A673 (cell line): ENCODE results near the gene RMI1. TPM values are rescaled to one million over a fixed set of nuclear protein-coding genes. Genes with fewer than 3 reads are reported as not detected.

Source experiments
- BruUV-seq: library from RNA; stranded (reverse); fragments of 400-500 nt; replicated peaks from 2 replicates; lab custom pipeline; 2021; lab: Mats Ljungman, UMichigan
- CTCF ChIA-PET: fragments of 300-600 bp; sonication (Branson Sonifier 250); formaldehyde crosslinking; loops from one replicate; lab custom pipeline; 2022; ENCODE audit warnings: antibody characterized with exemption; lab: Charles Lee
- POLR2A ChIA-PET: fragments of 300-600 bp; sonication (Branson Sonifier 250); formaldehyde crosslinking; loops from one replicate; lab custom pipeline; 2022; ENCODE audit warnings: antibody characterized with exemption; ENCODE audit not compliant: low non-redundant PET; lab: Charles Lee
- DNase-seq: peaks from one replicate; pipeline ENCODE4 v3.0.0-alpha.2; 2015; ENCODE audit warnings: low spot score
- H3K27ac ChIP-seq: fragments of 200-600 bp; sonication (generic); 2 replicates; pipeline ENCODE4 v1.5.1; 2016; ENCODE audit warnings: mixed run types, low read depth, mild to moderate bottlenecking, mixed read lengths, antibody characterized with exemption, low read length; ENCODE audit not compliant: poor library complexity, severe bottlenecking
- H3K27me3 ChIP-seq: fragments of 200-600 bp; sonication (generic); replicated peaks from 2 replicates; pipeline ENCODE4 v1.6.1; 2017; ENCODE audit warnings: mixed run types, low read depth, mild to moderate bottlenecking, mixed read lengths, antibody characterized with exemption, low read length; ENCODE audit not compliant: insufficient read depth, poor library complexity
- H3K36me3 ChIP-seq: fragments of 200-600 bp; sonication (generic); 2 replicates; pipeline ENCODE4 v1.6.1; 2016; ENCODE audit warnings: mixed run types, mild to moderate bottlenecking, mixed read lengths, antibody characterized with exemption, low read length; ENCODE audit not compliant: insufficient read depth, poor library complexity, severe bottlenecking
- H3K4me1 ChIP-seq: fragments of 200-600 bp; sonication (generic); 2 replicates; pipeline ENCODE4 v1.6.1; 2017; ENCODE audit warnings: mixed run types, mild to moderate bottlenecking, mixed read lengths, antibody characterized with exemption, low read length; ENCODE audit not compliant: insufficient read depth, poor library complexity, severe bottlenecking
- H3K4me3 ChIP-seq: fragments of 200-600 bp; sonication (generic); 2 replicates; pipeline ENCODE4 v1.5.1; 2016; ENCODE audit warnings: low read depth, mixed run types, mild to moderate bottlenecking, mixed read lengths, low read length; ENCODE audit not compliant: poor library complexity, severe bottlenecking
- H3K9me3 ChIP-seq: fragments of 200-600 bp; sonication (generic); 2 replicates; pipeline ENCODE4 v1.6.1; 2016; ENCODE audit warnings: mixed run types, low read depth, mild to moderate bottlenecking, mixed read lengths, antibody characterized with exemption, low read length; ENCODE audit not compliant: poor library complexity, severe bottlenecking
- EZH2 ChIP-seq: fragments of 200-600 bp; sonication (generic); IDR thresholded peaks from 2 replicates; pipeline ENCODE4 v1.6.1; 2017; ENCODE audit warnings: borderline replicate concordance, low read depth, mild to moderate bottlenecking, mixed read lengths, antibody characterized with exemption, low read length; ENCODE audit not compliant: poor library complexity, severe bottlenecking
- intact Hi-C: fragments of 100-400 bp; cut with micrococcal nuclease; formaldehyde crosslinking; loops from one replicate; pipeline ENCODE4 v1.10.0; 2022; ENCODE audit not compliant: unreplicated experiment
- total RNA-seq: library from RNA; stranded (reverse); gene quantifications from 2 replicates; pipeline ENCODE4 v1.2.3, GENCODE V29; 2021
- TF ChIP-seq, protein P1 (sequence below): fragments of 300-800, 200-600 bp; sonication (generic); conservative IDR thresholded peaks from 2 replicates; pipeline ENCODE4 v1.5.1; 2017; ENCODE audit warnings: low read depth, mild to moderate bottlenecking, antibody characterized with exemption, low read length, moderate library complexity, mixed read lengths

RMI1 gene
- total RNA-seq, 1 experiment from 2014 or later = 36.4 TPM

DNA sequence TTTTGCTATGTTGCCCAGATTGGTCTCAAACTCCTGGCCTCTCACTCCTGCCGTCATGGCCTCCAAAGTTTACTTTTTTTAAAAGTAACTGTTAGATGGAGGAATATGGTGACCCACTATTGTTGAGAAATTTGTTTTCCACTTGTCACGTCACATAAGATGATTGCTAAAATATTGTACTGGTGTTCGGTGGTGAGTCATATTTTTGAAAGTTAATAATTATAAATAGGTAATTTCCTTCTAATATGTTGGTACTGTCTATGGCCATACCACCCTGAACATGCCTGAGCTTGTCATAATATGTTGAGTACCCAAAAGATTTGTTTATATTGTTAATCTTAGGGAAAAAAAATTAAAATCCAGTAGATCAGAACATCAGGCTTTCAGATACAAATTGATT, 22.6 kb downstream of the RMI1 start:
- Histone ChIP-seq H3K4me3 (no peak overlapping the region), H3K4me1 (no peaks in the 10 kb centered on the region), H3K27ac (no peak overlapping the region), H3K9me3 (no peaks in the 10 kb centered on the region), H3K36me3 (peaks cover 47% of the 10 kb centered on the region), H3K27me3 (no peaks in the 10 kb centered on the region)
- TF ChIP-seq, protein P1, sequence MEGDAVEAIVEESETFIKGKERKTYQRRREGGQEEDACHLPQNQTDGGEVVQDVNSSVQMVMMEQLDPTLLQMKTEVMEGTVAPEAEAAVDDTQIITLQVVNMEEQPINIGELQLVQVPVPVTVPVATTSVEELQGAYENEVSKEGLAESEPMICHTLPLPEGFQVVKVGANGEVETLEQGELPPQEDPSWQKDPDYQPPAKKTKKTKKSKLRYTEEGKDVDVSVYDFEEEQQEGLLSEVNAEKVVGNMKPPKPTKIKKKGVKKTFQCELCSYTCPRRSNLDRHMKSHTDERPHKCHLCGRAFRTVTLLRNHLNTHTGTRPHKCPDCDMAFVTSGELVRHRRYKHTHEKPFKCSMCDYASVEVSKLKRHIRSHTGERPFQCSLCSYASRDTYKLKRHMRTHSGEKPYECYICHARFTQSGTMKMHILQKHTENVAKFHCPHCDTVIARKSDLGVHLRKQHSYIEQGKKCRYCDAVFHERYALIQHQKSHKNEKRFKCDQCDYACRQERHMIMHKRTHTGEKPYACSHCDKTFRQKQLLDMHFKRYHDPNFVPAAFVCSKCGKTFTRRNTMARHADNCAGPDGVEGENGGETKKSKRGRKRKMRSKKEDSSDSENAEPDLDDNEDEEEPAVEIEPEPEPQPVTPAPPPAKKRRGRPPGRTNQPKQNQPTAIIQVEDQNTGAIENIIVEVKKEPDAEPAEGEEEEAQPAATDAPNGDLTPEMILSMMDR = no peak
- no peak for TF ChIP-seq EZH2
- ChIA-PET POLR2A (no interaction called here), CTCF (no interaction called here)
- BruUV-seq = no TSS peak
- no peak for DNase-seq
- intact Hi-C loops = no loop called here

DNA sequence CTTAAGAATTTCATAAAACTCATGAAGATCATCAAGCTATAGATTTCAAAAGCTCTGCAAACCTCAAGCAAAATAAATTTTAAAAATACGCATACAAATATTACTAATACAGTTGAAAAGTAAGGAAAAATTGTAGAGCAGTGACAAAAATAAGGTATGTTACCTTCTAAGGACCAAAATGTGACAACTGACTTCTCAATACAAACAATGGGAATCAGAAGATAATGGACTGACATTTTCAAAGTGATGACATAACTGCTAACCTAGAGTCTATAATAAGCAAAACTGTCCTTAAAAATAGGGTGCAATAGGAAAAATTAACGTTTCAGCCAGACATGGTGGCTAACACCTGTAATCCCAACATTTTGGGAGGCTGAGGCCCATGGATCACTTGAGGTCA, 27.1 kb downstream of the RMI1 start:
- ChIA-PET CTCF (no interaction called here), POLR2A (no interaction called here)
- TF ChIP-seq, protein P1 = no peak
- TF ChIP-seq EZH2 = no peak
- no TSS peak for BruUV-seq
- intact Hi-C loops = no loop called here
- Histone ChIP-seq H3K9me3 (no peaks in the 10 kb centered on the region), H3K36me3 (peaks cover 16% of the 10 kb centered on the region), H3K4me3 (no peak overlapping the region), H3K4me1 (no peaks in the 10 kb centered on the region), H3K27me3 (no peaks in the 10 kb centered on the region), H3K27ac (no peak overlapping the region)
- DNase-seq = no peak

DNA sequence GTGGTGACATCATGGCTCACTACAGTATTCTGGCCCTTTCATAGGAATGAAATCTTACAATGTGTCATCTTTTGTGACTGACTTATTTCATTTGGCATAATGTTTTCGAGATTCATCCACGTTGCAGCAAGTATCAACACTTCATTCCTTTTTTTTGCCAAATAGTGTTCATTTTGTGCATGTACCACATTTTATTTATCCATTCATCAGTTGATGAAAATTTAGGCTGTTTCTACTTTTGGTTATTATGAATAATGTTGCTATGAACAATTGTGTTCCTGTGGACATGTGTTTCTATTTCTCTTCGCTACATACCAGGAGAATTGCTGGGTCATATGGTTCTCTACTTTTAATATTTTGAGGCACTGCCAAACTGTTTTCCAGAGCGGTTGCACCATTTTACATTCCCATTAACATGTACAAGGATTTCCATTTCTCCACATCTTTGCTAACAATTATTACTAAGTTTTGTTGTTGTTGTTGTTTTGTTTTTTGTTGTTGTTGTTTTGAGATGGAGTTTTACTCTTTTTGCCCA, 43.5 kb downstream of the RMI1 start:
- H3K27ac ChIP-seq = no peak overlapping the region
- H3K27me3 ChIP-seq = peaks cover 3% of the 10 kb centered on the region
- intact Hi-C loops = no loop called here
- BruUV-seq = no TSS peak
- DNase-seq = no peak
- TF ChIP-seq, protein P1 = no peak
- TF ChIP-seq EZH2 = no peak
- no peaks in the 10 kb centered on the region for H3K4me1 ChIP-seq
- no peak overlapping the region for H3K4me3 ChIP-seq
- ChIA-PET POLR2A (no interaction called here), CTCF (no interaction called here)
- no peaks in the 10 kb centered on the region for H3K36me3 ChIP-seq
- no peaks in the 10 kb centered on the region for H3K9me3 ChIP-seq
